T-helper 1 cell (primary cell): ENCODE data around the gene PGF.
"Not testable (repeated sequence)": the region's sequence is repeated elsewhere in the genome, so short reads cannot be mapped to it uniquely, and the experiment has no call there.

Experiments
- DNase-seq, 5 donors: peaks; one replicate each; pipeline ENCODE4 v3.0.0-alpha.2; 2012 to 2020

The PGF gene

GRCh38 chr14:74941676-74942097 lies 13.7 kb downstream of the PGF start:
- DNase-seq: peak in 3 of 5 donors; percentile 30 to 77 (median 38)

DNA sequence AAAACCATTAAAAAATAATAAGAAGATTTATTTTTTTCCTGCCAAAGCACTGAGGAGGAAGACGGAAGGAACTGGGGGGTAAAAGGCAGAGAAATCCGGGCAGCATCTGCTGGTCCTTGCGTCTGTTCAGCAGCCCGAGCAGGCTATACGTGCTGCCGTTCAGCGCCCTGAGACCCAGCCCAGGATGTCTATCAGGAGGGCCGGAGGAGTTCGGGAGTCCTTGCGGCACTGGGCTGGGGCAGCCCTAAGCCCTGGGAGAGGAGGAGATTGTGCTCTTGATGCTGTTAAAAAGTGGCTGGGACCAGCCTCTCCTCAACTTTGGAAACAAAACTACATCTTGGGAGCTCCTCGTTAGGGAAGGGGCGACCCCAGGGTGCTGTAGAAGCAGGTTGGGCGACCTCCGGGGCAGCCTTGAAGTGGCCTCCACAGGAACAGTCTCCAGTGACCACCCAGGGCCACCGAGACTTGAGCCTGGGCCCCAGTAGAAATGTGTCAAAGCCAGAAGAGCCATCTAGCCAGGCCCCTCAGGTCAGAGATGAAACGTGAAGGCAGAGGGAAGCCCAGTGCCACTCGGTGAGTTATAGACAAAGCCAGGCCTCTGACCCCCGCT lies 14.3 kb downstream of the PGF start:
- no peak for DNase-seq

DNA sequence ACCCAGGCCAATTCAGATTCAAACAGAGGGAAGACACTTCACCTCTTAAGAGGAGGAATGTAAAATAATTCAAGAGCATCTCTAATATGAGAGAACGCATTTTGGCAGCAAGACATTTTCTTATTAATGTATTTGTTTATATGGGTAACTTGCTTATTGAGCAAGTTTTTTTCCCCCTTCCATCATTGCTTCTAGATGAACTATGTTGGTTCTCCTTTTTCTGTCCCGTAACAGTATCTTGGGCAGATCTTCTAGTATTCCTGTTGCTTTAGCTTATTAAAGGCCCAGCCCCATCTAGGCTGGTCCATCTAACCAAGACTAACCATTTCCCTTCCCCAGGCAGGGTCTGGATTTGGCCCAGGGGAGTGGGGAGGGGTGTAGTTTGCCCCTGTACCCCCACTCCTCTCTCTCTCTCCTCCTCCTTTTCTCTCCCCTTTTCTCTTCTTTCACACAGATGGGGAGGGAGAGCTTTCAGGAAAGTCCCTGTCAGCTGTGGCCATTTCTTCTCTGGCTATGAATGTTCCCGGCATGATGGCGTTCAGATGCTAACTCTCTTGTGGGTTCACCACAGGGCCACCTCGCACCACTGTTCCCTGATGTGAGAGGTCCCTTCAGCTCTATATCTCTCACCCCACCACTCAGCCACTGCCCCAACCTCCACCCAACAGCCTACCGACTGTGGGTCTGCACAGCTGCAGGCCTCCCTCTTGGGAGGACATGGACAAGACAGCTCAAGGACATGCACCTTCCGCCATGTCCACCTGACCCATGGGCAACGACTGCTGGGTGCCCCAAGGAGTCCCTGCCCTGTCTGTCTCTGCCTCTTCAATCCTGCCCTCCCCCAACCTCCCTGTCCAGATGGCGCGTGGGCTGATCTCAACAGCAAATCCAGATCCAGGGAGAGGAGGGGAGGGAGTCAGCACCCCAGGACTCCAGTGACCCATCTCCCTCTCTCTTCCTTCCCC lies 16.6 kb downstream of the PGF start:
- no peak for DNase-seq

DNA sequence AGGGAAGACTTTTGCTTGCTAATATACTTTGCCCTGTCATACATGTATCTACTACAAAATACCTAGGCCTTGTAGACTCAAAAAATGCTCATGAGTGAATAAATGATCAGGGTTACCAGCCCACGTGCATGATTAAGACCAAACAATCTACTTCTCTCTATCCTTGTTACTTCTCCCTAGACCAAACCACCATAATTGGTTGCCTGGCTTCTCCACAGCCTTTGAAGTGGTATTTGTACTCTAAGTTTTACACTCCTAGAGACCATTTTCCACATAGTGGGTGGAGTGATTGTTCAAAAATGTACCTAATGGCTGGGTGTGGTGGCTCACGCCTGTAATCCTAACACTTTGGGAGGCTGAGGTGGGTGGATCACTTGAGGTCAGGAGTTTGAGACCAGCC lies 18.2 kb downstream of the PGF start:
- DNase-seq: no peak

DNA sequence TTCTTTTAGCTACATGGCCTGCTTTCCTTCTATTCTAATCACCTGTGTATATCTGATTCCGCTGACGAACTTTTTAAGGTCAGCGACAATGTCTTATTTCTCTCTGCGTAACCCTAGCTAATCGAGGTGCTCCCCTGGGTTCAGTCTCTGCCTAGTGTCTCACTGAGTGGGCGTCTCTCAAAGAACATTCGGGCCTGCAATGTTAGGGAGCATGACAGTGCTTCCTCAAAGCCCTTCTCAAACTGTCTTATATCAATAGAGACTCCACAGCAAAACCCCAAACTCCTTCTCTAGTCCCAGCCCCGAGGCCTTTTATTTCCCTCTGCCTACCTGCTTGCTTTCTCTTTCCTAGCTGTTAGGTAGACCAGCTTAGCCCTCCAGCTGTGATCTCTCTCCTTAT lies 18.7 kb downstream of the PGF start:
- DNase-seq: no peak

GRCh38 chr14:74936151-74936550 lies 19.2 kb downstream of the PGF start:
- no peak for DNase-seq

- DNase-seq: no peak
Measured at GRCh38 chr14:74935360-74935680, 20.1 kb downstream of the PGF start.

DNA sequence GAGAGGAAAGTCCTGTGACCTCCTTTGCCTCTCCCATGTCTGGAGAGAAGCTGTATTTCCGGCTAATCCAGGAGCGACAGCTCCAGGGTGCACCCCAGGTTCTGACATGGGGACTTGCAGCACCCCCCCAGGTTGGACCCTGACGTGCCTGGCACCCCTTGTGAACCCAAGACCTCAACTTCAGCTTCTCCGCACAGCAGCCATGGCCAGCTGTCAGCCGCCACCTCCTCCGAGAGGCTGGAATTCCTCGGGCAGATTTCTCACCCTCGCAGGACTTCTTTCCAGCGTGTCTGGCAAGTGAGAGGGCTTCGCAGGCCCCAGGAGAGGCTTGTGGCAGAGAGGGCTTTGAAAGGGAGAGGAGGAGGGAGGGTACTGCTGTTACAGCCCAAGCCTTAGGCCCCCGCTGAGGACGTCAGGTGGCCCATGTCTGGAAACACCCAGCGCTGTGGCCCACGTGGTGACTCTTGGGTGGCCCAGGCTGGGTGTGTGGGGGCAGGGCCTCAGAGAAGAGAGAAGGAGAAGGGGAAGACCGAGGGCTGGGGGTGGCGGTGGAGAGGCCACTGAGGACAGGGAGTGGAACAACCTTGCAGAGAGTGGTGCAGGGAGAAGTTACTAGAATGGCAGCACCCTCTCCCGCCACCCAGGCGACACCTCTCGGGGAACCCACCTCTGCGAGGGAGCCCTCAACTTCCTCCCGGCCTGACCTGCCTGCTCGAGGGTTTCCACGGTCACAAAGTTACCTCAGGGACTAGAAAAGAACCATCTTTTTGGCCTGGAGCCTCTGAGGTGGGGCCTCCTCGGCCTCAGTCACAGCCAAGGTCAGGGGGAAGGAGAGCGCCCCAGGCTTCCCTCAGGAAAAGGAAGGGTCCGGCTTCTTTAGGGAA lies 20.7 kb downstream of the PGF start:
- no peak for DNase-seq

DNA sequence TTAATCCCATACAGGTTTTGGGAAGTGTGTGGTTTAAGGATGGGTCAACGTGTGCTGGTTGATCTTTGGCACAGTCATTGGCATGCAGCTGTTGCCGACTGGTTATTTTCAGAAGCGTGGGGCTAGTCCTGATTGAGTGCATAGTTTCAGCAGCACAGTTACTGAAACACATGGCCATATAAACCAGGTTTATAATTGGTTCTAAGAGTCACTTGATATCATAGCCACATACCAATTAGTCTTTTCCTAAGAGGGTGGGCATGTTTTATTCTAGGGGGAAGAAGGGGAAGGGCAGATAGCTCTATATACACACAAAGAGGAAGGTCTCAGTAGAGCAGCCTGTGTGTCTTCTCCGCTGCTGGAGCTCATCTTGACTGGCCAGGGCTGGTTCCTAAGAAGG lies 21.4 kb downstream of the PGF start:
- no peak for DNase-seq

GRCh38 chr14:74932936-74933335 lies 22.5 kb downstream of the PGF start:
- not testable (repeated sequence) for DNase-seq

GRCh38 chr14:74932401-74932901 lies 22.9 kb downstream of the PGF start:
- no peak for DNase-seq

- not testable (repeated sequence) for DNase-seq
Measured at GRCh38 chr14:74931744-74932143, 23.7 kb downstream of the PGF start.

DNA sequence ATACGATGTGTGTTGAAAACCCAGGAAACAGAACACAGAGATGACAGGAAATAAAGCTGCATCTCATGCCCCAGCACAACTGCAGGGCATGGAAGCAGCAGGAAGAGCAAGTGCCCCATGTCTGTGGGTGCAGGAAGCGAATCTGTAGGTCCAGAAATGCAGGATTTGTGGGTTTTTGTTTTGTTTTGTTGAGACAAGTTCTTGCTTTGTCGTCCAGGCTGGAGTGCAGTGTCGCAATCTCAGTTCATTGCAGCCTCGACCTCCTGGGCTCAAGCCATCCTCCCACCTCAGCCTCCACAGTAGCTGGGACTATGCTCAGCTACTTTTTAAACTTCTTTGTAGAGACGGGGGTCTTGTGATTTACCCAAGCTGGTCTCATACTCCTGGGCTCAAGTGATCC lies 26.2 kb downstream of the PGF start:
- DNase-seq: no peak

DNA sequence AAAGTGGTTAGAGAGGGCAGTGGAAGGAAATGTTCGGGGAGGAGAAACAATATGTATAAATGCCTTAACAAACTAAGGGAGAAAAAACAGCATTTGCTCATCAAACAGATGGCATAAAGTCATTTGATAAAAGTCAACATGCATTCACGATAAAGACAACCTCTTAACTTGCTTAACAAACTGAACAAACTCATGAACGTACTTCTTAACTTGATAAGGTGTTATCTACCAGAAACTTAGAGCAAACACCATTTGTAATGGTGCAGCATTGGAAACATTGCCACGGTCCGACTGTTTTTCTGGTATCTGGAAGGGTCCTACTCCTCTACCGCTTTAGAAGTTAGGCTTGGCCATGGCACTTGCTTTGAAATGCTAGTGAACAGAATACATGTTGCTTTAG lies 28.2 kb downstream of the PGF start:
- no peak for DNase-seq

- DNase-seq: no peak
Measured at GRCh38 chr14:74924061-74924460, 31.3 kb downstream of the PGF start.

DNA sequence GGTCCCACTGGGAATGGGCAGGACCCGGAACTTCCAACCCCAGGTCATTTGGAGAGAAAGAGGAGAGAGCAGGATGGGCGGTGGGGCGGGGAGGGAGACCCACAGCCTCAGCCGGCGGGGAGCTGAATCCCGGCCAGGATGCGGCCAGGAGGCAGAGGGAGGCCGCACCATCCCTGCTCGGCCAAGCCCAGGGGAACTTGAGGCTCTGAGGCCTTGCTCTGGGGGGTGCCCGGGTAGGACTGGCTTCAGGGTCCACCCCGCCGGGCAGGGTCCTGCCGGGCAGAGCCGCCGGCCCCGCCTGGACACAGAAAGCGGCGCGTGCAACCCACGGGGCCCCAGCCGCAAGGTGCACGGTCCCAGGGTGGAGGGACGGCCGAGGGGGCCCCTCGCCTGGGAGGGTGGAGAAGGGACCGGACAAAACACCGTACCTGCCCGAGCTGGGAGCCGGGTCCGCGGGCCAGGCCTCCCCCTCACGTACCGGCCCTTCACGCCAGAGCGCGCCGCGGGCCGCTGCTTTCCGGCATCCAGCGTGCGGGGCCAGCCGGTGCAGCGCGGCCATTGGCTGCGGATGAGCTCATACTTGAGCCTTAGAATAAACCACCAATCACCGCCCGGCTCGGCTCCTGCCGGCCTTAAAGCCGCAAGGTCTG lies 32.5 kb downstream of the PGF start, which contains the start of gene RPS6KL1:
TSS of gene RPS6KL1 (minus strand) at position 509 of the 650 bp plus-strand sequence. CDS start 1,719 bp downstream, outside the sequence.
- peak; percentile 43 to 77 (median 66) for DNase-seq

GRCh38 chr14:74921987-74922751 lies 33.2 kb downstream of the PGF start:
- DNase-seq: no peak

DNA sequence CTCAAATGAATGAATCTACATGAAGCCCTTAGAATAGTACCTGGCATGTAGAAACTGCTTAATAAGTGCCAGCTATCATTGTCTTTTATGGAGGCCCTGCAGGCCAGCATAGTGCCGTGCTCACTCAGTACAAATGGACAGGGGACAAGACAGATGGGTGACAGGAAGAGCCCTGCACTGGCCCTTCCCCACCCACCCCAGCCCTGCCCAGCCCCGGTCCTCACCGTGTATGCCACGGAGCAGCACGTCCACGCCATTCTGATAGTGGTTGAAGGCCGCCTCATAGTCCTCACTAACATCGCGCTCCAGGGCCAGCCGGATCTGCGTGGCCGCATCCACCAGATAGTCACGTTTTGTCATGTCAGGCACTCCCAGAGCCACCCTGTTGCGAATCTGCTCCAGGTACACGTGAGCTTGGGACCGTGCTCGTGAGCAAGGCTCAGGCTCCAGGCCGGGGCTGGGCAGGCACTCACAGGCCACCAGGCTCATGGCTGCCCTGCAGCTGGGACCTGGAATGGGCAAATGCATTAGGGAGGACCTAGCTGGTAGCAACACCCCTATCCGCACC lies 34.3 kb downstream of the PGF start:
- DNase-seq: no peak

- DNase-seq: no peak
Measured at GRCh38 chr14:74920281-74920680, 35.1 kb downstream of the PGF start.

GRCh38 chr14:74919421-74920165 lies 35.8 kb downstream of the PGF start:
- no peak for DNase-seq
